GM18520 (cell line): Measurements from ENCODE around the gene ZNF28.
"Not testable (repeated sequence)": the region's sequence is repeated elsewhere in the genome, so short reads cannot be mapped to it uniquely, and the experiment has no call there.

Experiments used
- ATAC-seq: cut with Tn5 transposase; IDR thresholded peaks from one replicate; pipeline ENCODE4 v1.9.1; 2021; ENCODE audit not compliant: unreplicated experiment

ZNF28 gene

GRCh38 chr19:52821204-52821960 is at the start of gene ZNF28:
ZNF28 (minus strand) TSS chr19:52821633; CDS start chr19:52817958, 3,675 bp downstream.
- ATAC-seq: peak; percentile 80

- not testable (repeated sequence) for ATAC-seq
These were observed 46.6 kb upstream of the ZNF28 start for GRCh38 chr19:52868031-52868430.

GRCh38 chr19:52857378-52858191 is 36.2 kb upstream of the ZNF28 start, which contains the start of gene ZNF468:
ZNF468 (minus strand) TSS chr19:52857619; CDS start chr19:52854272, 3,347 bp downstream.
- ATAC-seq: peak; percentile 93

- ATAC-seq: not testable (repeated sequence)
These were observed 35.3 kb upstream of the ZNF28 start for GRCh38 chr19:52856540-52857377.

GRCh38 chr19:52847352-52847751 is 25.9 kb upstream of the ZNF28 start:
- ATAC-seq: not testable (repeated sequence)

- ATAC-seq: not testable (repeated sequence)
These were observed 19.5 kb upstream of the ZNF28 start for GRCh38 chr19:52840825-52841465.

- ATAC-seq: not testable (repeated sequence)
These were observed 12.9 kb upstream of the ZNF28 start for GRCh38 chr19:52834289-52834688.

GRCh38 chr19:52833541-52833940 is 12.1 kb upstream of the ZNF28 start:
- ATAC-seq: not testable (repeated sequence)

GRCh38 chr19:52829866-52830265 is 8.4 kb upstream of the ZNF28 start:
- not testable (repeated sequence) for ATAC-seq

- no peak for ATAC-seq
These were observed 4.3 kb upstream of the ZNF28 start for GRCh38 chr19:52825765-52826164.

- ATAC-seq: no peak
These were observed 2.2 kb upstream of the ZNF28 start for GRCh38 chr19:52823676-52824075.

GRCh38 chr19:52820472-52821203 is 795 bp downstream of the ZNF28 start:
- ATAC-seq: not testable (repeated sequence)

GRCh38 chr19:52809801-52810200 is 11.6 kb downstream of the ZNF28 start:
- no peak for ATAC-seq

GRCh38 chr19:52799950-52800640 is 21.3 kb downstream of the ZNF28 start:
- not testable (repeated sequence) for ATAC-seq

- ATAC-seq: no peak
These were observed 32.0 kb downstream of the ZNF28 start for GRCh38 chr19:52789440-52789839.

GRCh38 chr19:52786464-52787354 is 34.7 kb downstream of the ZNF28 start, which contains the start of gene ZNF600:
ZNF600 (minus strand) TSS chr19:52786791; CDS start chr19:52778888, 7,903 bp downstream.
- ATAC-seq: peak; percentile 61

GRCh38 chr19:52786078-52786463 is 35.4 kb downstream of the ZNF28 start:
- ATAC-seq: no peak

- ATAC-seq: no peak
These were observed 35.9 kb downstream of the ZNF28 start for GRCh38 chr19:52785506-52785905.
